K562 (cell line): Measurements from ENCODE around the gene TTLL9. TPM values are rescaled to one million over a fixed set of nuclear protein-coding genes. Genes with fewer than 3 reads are reported as not detected.

ENCODE experiments used
- EHMT2 ChIP-seq: fragments of 450-650 bp; IDR thresholded peaks from 2 replicates; pipeline ENCODE4 v1.6.1; 2018; ENCODE audit warnings: antibody characterized with exemption
- ILK ChIP-seq: fragments of 450-650 bp; IDR thresholded peaks from 2 replicates; pipeline ENCODE4 v1.6.1; 2016; ENCODE audit warnings: missing genetic modification characterization, low read depth, mild to moderate bottlenecking, missing compliant biosample characterization, moderate library complexity, borderline replicate concordance
- MYC ChIP-seq, 2 experiments: fragments of 250-450 bp in 1 of 2; sonication (Bioruptor Pico) in 1 of 2; IDR thresholded peaks; 2 replicates each; pipeline versions ENCODE4 v1.5.1 to v1.6.1; 2012 to 2021; ENCODE audit warnings: low read depth in 2 of 2, borderline replicate concordance in 1 of 2, improper control_type of control experiment in 1 of 2, low read length in 1 of 2, mild to moderate bottlenecking in 1 of 2, moderate library complexity in 1 of 2
- NCOA1 ChIP-seq: fragments of 450-650 bp; IDR thresholded peaks from 2 replicates; pipeline ENCODE4 v1.6.1; 2016; ENCODE audit warnings: low read depth
- PCBP2 ChIP-seq: fragments of 200-400 bp; formaldehyde crosslinking; IDR thresholded peaks from 2 replicates; pipeline ENCODE4 v1.6.1; 2018; ENCODE audit warnings: low read length, low read depth, mild to moderate bottlenecking, moderate library complexity; ENCODE audit not compliant: poor library complexity, severe bottlenecking
- PHF20 ChIP-seq: fragments of 450-650 bp; IDR thresholded peaks from 2 replicates; pipeline ENCODE4 v1.6.1; 2018; ENCODE audit not compliant: partially characterized antibody
- POLR2G ChIP-seq: fragments of 200-400 bp; formaldehyde crosslinking; IDR thresholded peaks from 2 replicates; pipeline ENCODE4 v1.6.1; 2017; ENCODE audit warnings: low read depth, mild to moderate bottlenecking, antibody characterized with exemption, low read length, moderate library complexity
- RAD51 ChIP-seq: fragments of 450-650 bp; IDR thresholded peaks from 2 replicates; pipeline ENCODE4 v1.7.1; 2016; ENCODE audit warnings: low read depth, mild to moderate bottlenecking, borderline replicate concordance
- SMAD4 ChIP-seq: fragments of 250-450 bp; sonication (Bioruptor Pico); conservative IDR thresholded peaks from 2 replicates; pipeline ENCODE4 v1.8.0; 2021; ENCODE audit warnings: inconsistent platforms, mild to moderate bottlenecking, moderate library complexity
- SMC3 ChIP-seq: conservative IDR thresholded peaks from 2 replicates; pipeline ENCODE4 v1.6.1; 2011; ENCODE audit warnings: low read depth, low read length, improper control_type of control experiment; ENCODE audit not compliant: insufficient read depth
- SRSF1 ChIP-seq: fragments of 200-400 bp; formaldehyde crosslinking; IDR thresholded peaks from 2 replicates; pipeline ENCODE4 v1.6.1; 2017; ENCODE audit warnings: mild to moderate bottlenecking, low read depth, low read length, moderate library complexity
- ZFX ChIP-seq: sonication (generic); formaldehyde crosslinking; IDR thresholded peaks from 2 replicates; pipeline ENCODE4 v1.8.0; 2022; ENCODE audit warnings: mild to moderate bottlenecking, missing genetic modification reagents, moderate library complexity
- polyA plus RNA-seq, 8 experiments: library from polyadenylated mRNA; depleted of rRNA in 4 of 8; stranded (reverse) in 5 of 8; unstranded in 3 of 8; fragments of >200 nt; fragmentation: Nextera tagmentation in 2 of 8; fragmentation: Illumina TruSeq in 1 of 8; extraction: Ambion mirVana in 2 of 8; extraction: Trizol in 1 of 8; gene quantifications; 2 replicates each; pipeline versions ENCODE4 v1.2.1 to v1.2.3, GENCODE V29; 2011 to 2014; ENCODE audit warnings: inconsistent platforms in 1 of 8, missing spikeins in 1 of 8
- total RNA-seq, 7 experiments: library from RNA; depleted of rRNA in 6 of 7; stranded (reverse); fragments of >200 nt in 6 of 7; fragmentation: Illumina TruSeq in 2 of 7; extraction: Trizol in 2 of 7; gene quantifications; 2 replicates each; pipeline versions ENCODE4 v1.2.1 to v1.2.3, GENCODE V29; 2011 to 2021; ENCODE audit warnings: low replicate concordance in 1 of 7
- TF ChIP-seq, protein P1 (sequence below): fragments of 250-450 bp; sonication (Bioruptor Pico); IDR thresholded peaks from 2 replicates; pipeline ENCODE4 v1.6.1; 2021; ENCODE audit warnings: mild to moderate bottlenecking
- TF ChIP-seq, protein P2 (sequence below), 2 experiments: fragments of 450-650 bp in 1 of 2; sonication (generic) in 1 of 2; formaldehyde crosslinking in 1 of 2; IDR thresholded peaks in 1 of 2; conservative IDR thresholded peaks in 1 of 2; 2 replicates each; pipeline versions ENCODE4 v1.6.1 to v1.8.1; 2016 to 2023; ENCODE audit warnings: mild to moderate bottlenecking in 2 of 2, moderate library complexity in 2 of 2, inconsistent platforms in 1 of 2, missing genetic modification reagents in 1 of 2
- TF ChIP-seq, protein P3 (sequence below): fragments of 250-450 bp; sonication (Bioruptor Pico); IDR thresholded peaks from 2 replicates; pipeline ENCODE4 v1.4.0; 2020
- TF ChIP-seq, protein P4 (sequence below), 2 experiments: fragments of 150-350 bp in 1 of 2; IDR thresholded peaks; 2 replicates each; pipeline ENCODE4 v1.6.1; 2012 to 2016; ENCODE audit warnings: low read depth in 2 of 2, low read length in 2 of 2, mild to moderate bottlenecking in 1 of 2, moderate library complexity in 1 of 2
- TF ChIP-seq, protein P5 (sequence below): sonication (generic); formaldehyde crosslinking; IDR thresholded peaks from 2 replicates; pipeline ENCODE4 v1.8.0; 2022; ENCODE audit warnings: missing genetic modification reagents, mild to moderate bottlenecking, moderate library complexity, borderline replicate concordance

TTLL9 gene
- total and polyA plus RNA-seq, 9 of the 15 experiments (the other 6 are each of a cell fraction or from before 2014, with no cell fraction given), result 0.06 to 0.07 TPM; not detected in 7

DNA sequence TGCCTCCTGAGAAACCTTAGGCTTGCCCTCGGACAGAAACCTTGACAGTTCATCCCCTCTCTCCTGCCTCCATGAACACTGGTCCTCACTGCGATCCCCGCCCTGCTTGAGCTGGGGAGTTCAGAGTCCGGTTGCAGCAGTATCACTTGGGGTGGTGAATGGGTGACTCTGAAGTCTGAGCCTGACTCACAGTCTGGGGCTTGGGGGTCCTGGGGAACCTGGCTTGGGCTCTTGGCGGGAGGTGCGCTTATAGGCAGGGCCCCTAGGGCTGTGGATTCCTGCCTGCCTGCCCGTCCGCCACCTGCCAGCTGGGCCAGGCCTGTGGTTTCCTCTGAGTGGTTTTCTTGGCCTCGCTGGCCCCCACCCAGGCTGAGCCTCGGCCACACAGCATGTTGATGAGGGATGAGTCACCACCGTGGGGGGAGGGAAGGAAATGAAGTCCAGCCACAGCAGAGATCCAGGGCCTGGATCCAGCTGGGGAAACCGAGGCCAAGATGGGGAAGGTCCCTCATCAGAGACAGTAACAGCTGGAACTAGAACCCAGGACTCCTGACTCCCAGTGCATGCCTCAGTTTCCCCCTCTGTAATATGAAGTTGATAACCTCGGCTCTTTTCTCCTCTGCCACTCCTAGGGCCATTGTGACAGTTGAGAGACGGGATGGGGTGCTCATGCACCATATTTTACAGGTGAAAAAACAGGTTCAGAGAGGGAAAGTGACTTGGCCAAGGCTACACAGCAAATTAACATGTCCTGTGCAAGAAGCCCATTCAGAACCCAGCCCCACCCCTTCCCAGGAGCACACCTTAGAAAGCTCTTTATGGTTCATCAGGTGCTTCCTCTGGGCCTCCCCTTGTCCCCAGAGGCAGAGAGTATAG is 34.2 kb upstream of the TTLL9 start (continued):
- TF ChIP-seq, protein P1, sequence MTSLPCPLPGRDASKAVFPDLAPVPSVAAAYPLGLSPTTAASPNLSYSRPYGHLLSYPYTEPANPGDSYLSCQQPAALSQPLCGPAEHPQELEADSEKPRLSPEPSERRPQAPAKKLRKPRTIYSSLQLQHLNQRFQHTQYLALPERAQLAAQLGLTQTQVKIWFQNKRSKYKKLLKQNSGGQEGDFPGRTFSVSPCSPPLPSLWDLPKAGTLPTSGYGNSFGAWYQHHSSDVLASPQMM (CRISPR knock-in tag), result no peak
- TF ChIP-seq, protein P2, sequence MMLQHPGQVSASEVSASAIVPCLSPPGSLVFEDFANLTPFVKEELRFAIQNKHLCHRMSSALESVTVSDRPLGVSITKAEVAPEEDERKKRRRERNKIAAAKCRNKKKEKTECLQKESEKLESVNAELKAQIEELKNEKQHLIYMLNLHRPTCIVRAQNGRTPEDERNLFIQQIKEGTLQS (IDR thresholded peaks at IDR 0.05), result peak; percentile 99
- TF ChIP-seq, protein P2 (CRISPR knock-in tag; conservative IDR thresholded peaks at IDR 0.05), result peak; percentile 99
- TF ChIP-seq, protein P3, sequence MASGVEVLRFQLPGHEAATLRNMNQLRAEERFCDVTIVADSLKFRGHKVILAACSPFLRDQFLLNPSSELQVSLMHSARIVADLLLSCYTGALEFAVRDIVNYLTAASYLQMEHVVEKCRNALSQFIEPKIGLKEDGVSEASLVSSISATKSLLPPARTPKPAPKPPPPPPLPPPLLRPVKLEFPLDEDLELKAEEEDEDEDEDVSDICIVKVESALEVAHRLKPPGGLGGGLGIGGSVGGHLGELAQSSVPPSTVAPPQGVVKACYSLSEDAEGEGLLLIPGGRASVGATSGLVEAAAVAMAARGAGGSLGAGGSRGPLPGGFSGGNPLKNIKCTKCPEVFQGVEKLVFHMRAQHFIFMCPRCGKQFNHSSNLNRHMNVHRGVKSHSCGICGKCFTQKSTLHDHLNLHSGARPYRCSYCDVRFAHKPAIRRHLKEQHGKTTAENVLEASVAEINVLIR (CRISPR knock-in tag), result no peak
- TF ChIP-seq, protein P4, sequence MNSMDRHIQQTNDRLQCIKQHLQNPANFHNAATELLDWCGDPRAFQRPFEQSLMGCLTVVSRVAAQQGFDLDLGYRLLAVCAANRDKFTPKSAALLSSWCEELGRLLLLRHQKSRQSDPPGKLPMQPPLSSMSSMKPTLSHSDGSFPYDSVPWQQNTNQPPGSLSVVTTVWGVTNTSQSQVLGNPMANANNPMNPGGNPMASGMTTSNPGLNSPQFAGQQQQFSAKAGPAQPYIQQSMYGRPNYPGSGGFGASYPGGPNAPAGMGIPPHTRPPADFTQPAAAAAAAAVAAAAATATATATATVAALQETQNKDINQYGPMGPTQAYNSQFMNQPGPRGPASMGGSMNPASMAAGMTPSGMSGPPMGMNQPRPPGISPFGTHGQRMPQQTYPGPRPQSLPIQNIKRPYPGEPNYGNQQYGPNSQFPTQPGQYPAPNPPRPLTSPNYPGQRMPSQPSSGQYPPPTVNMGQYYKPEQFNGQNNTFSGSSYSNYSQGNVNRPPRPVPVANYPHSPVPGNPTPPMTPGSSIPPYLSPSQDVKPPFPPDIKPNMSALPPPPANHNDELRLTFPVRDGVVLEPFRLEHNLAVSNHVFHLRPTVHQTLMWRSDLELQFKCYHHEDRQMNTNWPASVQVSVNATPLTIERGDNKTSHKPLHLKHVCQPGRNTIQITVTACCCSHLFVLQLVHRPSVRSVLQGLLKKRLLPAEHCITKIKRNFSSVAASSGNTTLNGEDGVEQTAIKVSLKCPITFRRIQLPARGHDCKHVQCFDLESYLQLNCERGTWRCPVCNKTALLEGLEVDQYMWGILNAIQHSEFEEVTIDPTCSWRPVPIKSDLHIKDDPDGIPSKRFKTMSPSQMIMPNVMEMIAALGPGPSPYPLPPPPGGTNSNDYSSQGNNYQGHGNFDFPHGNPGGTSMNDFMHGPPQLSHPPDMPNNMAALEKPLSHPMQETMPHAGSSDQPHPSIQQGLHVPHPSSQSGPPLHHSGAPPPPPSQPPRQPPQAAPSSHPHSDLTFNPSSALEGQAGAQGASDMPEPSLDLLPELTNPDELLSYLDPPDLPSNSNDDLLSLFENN (IDR thresholded peaks at IDR 0.05; ENCODE audit: low read depth in 2 of 2, low read length in 2 of 2), result 0 out of 4 replicates have a peak, but pooled peaks of 1 of the 2 experiments have one; percentile 24
- TF ChIP-seq EHMT2, result 0 out of 2 replicates have a peak, but pooled peaks have one; percentile 25
- TF ChIP-seq, protein P5, sequence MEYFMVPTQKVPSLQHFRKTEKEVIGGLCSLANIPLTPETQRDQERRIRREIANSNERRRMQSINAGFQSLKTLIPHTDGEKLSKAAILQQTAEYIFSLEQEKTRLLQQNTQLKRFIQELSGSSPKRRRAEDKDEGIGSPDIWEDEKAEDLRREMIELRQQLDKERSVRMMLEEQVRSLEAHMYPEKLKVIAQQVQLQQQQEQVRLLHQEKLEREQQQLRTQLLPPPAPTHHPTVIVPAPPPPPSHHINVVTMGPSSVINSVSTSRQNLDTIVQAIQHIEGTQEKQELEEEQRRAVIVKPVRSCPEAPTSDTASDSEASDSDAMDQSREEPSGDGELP (CRISPR knock-in tag), result peak; percentile 98
- no peak for TF ChIP-seq PCBP2
- no peak for TF ChIP-seq SRSF1
- no peak for TF ChIP-seq PHF20
- no peak for TF ChIP-seq RAD51
- peak; percentile 70 for TF ChIP-seq ZFX (CRISPR knock-in tag)
- TF ChIP-seq SMAD4 (CRISPR knock-in tag), result 0 out of 2 replicates have a peak, but pooled peaks have one; percentile 46
- no peak for TF ChIP-seq SMC3
- TF ChIP-seq POLR2G, result peak; percentile 47
- TF ChIP-seq ILK (tag), result no peak
- no peak for TF ChIP-seq NCOA1
- TF ChIP-seq MYC (IDR thresholded peaks at IDR 0.05; ENCODE audit: low read depth, low read length), result peak; percentile 55; the same call in 1 of the 2 replicates
- no peak for TF ChIP-seq MYC (CRISPR knock-in tag; IDR thresholded peaks at IDR 0.05; ENCODE audit: borderline replicate concordance, low read depth)
